ENCODE measurements around the gene IFT74.

- TF ChIP-seq CTCF (IDR thresholded peaks at IDR 0.05), result no peak
- no peak for TF ChIP-seq POLR2A (IDR thresholded peaks at IDR 0.05)
These were observed 36.5 kb upstream of the IFT74 start for GRCh38 chr9:26919698-26920097.

All from tibial nerve (tissue), 3 donors.